GM21529 (cell line): ENCODE measurements around the gene ADK.
"Not testable (repeated sequence)": the region's sequence is repeated elsewhere in the genome, so short reads cannot be mapped to it uniquely, and the experiment has no call there.

Experiments
- ATAC-seq: cut with Tn5 transposase; IDR thresholded peaks from one replicate; pipeline ENCODE4 v1.9.1; 2021; ENCODE audit not compliant: unreplicated experiment

The ADK gene

GRCh38 chr10:74150990-74151878 lies at the start of gene ADK:
TSS of gene ADK (plus strand) at chr10:74151221. CDS start at chr10:74151279, 58 bp downstream.
- ATAC-seq, result peak; percentile 82

GRCh38 chr10:74103560-74104258 lies 47.3 kb upstream of the ADK start:
- ATAC-seq, result no peak

GRCh38 chr10:74104480-74104879 lies 46.5 kb upstream of the ADK start:
- ATAC-seq, result no peak

GRCh38 chr10:74104996-74105395 lies 46.0 kb upstream of the ADK start:
- ATAC-seq, result no peak

- ATAC-seq, result no peak
Measured at GRCh38 chr10:74107391-74107790, 43.6 kb upstream of the ADK start.

- no peak for ATAC-seq
Measured at GRCh38 chr10:74109452-74109851, 41.6 kb upstream of the ADK start.

GRCh38 chr10:74110120-74110519 lies 40.9 kb upstream of the ADK start:
- ATAC-seq, result no peak

GRCh38 chr10:74111799-74112198 lies 39.2 kb upstream of the ADK start:
- no peak for ATAC-seq

- no peak for ATAC-seq
Measured at GRCh38 chr10:74113546-74113945, 37.5 kb upstream of the ADK start.

- ATAC-seq, result no peak
Measured at GRCh38 chr10:74114041-74114448, 37.0 kb upstream of the ADK start.

GRCh38 chr10:74117738-74118137 lies 33.3 kb upstream of the ADK start:
- ATAC-seq, result no peak

GRCh38 chr10:74118804-74119203 lies 32.2 kb upstream of the ADK start:
- ATAC-seq, result no peak

GRCh38 chr10:74120911-74121310 lies 30.1 kb upstream of the ADK start:
- ATAC-seq, result no peak

- ATAC-seq, result no peak
Measured at GRCh38 chr10:74121368-74121767, 29.7 kb upstream of the ADK start.

GRCh38 chr10:74122060-74122459 lies 29.0 kb upstream of the ADK start:
- no peak for ATAC-seq

- ATAC-seq, result no peak
Measured at GRCh38 chr10:74123081-74123480, 27.9 kb upstream of the ADK start.

- ATAC-seq, result no peak
Measured at GRCh38 chr10:74133923-74134820, 16.8 kb upstream of the ADK start.

- no peak for ATAC-seq
Measured at GRCh38 chr10:74135452-74135851, 15.6 kb upstream of the ADK start.

- ATAC-seq, result no peak
Measured at GRCh38 chr10:74137992-74138391, 13.0 kb upstream of the ADK start.

- ATAC-seq, result not testable (repeated sequence)
Measured at GRCh38 chr10:74138596-74138995, 12.4 kb upstream of the ADK start.

- no peak for ATAC-seq
Measured at GRCh38 chr10:74139981-74140380, 11.0 kb upstream of the ADK start.
